HG03439 (cell line): Measurements from ENCODE around the gene NIN.

Source experiments
- ATAC-seq: cut with Tn5 transposase; IDR thresholded peaks from one replicate; pipeline ENCODE4 v1.9.1; 2021; ENCODE audit warnings: mild to moderate bottlenecking, moderate library complexity; ENCODE audit not compliant: unreplicated experiment

Gene NIN

GRCh38 chr14:50844391-50844790 is 13.4 kb upstream of the NIN start:
- ATAC-seq: no peak

DNA sequence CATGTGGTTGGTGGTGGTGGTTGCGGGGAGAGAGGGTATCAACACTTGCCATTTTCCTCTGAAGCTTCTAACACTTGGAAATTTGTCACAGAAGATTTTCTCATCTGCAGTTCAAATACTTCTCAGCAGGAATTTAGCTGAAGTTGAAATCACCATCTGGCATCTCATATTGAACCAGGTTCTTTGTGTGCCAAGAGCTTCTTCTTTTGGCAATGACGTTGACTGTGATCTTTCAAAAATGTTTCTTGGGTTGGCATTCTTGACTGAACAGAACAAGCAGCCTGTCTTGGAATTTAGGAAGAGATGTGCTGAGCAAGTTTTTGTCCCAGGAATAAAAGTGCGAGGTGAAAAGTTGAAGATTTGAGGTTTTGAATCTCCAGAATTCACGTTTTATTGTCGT is 8.7 kb upstream of the NIN start:
- no peak for ATAC-seq

GRCh38 chr14:50839048-50839447 is 8.1 kb upstream of the NIN start:
- no peak for ATAC-seq

GRCh38 chr14:50837850-50838470 is 7.0 kb upstream of the NIN start:
- no peak for ATAC-seq

- ATAC-seq: no peak
Measured at GRCh38 chr14:50837271-50837670, 6.3 kb upstream of the NIN start.

- no peak for ATAC-seq
Measured at GRCh38 chr14:50836515-50836914, 5.6 kb upstream of the NIN start.

DNA sequence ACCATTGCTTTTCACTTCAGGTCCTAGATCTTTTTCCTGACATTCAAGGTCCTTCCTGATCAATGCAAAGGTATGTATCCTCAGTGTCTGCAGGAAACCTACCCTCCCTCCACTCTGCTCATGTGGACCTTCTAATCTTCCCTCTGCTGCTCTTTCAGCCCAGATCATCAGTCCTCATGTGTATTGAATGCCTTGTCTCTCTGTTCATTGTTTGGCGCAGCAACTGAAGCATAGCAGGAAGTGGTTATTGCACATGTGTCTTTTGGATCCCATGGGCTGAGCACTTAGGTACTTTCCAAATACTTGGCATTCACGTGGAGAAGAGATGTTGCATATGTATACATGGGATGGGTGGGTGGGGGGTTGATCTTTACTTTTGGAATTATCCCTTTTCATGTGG is 4.3 kb upstream of the NIN start:
- no peak for ATAC-seq

- no peak for ATAC-seq
Measured at GRCh38 chr14:50834802-50835276, 3.9 kb upstream of the NIN start.

DNA sequence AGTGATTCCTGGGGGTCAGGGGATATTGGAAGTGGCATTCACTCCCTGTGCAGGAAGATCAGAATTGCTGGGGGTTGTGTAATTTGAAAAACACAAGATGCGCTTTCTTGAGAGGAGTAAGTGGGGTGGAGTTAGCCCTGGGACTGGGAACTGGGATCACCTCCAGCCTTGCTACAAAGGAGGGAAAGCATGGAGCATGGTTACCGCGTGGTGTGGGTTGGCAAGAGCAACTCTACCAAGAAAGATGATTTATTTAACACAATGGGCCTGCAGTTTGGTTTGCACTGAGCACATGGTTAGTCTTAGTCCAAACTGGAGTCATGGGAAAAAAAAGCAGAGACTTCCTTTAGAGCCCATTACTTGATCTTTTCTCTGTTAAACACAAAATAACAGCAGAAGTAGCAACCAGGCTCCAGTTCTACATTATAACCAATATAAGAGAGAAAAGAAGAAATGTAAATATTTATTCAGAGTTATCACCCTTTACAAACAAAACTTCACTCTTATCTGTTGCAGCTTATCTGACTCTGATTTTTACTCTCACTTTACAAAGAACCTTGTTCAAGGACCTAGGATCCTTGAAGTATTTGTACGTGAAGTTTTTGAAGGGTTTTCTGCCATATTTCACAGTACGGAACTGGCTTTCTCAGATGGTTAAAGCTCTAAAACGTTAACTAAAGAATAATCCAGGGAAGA is 2.1 kb upstream of the NIN start:
- no peak for ATAC-seq

- no peak for ATAC-seq
Measured at GRCh38 chr14:50831726-50832168, 785 bp upstream of the NIN start.

GRCh38 chr14:50830044-50830931 is 674 bp downstream of the NIN start:
- ATAC-seq: peak; percentile 34

DNA sequence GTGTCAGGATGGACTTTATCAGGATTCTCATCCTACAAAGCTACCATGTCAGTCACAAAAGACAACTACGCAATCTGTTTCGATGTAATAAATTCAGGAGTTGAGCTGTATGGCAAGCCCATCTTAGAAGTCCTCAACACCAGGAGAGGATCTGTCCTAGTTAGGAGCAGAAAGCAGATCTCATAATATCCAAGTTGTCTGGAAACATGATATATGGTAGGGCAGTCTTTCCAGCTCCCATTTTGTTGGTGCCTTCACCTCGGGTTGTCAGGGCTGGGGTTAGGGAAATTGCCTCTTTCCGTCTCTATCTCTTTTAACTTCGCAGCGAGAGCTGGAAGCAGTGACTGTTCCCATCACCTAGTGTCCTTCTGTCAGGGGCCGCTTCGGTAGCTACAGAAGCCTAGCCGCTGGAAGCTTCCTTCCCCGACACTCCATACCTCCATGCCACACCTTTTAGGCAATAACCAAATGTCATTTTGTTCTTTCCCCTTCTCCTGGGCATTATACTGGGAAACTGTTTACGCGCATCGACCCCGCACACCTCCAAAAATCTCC is 1.4 kb downstream of the NIN start:
- ATAC-seq: no peak

- ATAC-seq: no peak
Measured at GRCh38 chr14:50828721-50829488, 2.1 kb downstream of the NIN start.

- no peak for ATAC-seq
Measured at GRCh38 chr14:50826681-50827080, 4.3 kb downstream of the NIN start.

DNA sequence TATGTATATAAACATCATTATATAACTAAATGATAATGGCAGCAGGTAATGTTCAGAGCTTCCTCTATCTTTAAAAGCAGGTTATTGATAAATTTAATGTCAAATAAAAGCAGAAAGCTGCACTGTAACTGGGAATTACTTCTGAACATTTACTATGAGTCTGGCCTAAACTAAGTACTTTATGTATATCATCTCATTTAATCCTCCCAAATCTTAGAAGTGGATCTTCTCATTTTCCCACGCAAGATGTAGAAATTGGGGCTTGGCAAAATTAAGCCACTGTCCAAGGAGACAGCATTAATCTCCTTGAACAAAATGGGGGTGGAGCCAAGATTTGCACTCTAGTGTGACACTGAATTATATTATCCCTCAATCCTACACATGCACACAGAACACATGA is 5.7 kb downstream of the NIN start:
- no peak for ATAC-seq

- peak; percentile 49 for ATAC-seq
Measured at GRCh38 chr14:50823762-50824636, 7.0 kb downstream of the NIN start.

GRCh38 chr14:50823051-50823761 is 7.8 kb downstream of the NIN start:
- ATAC-seq: peak; percentile 27

- no peak for ATAC-seq
Measured at GRCh38 chr14:50822501-50823042, 8.4 kb downstream of the NIN start.
